ENCODE data around the gene ORM2.
"Not testable (repeated sequence)": the region's sequence is repeated elsewhere in the genome, so short reads cannot be mapped to it uniquely, and the experiment has no call there.

Gene ORM2

GRCh38 chr9:114327749-114328148, 1.9 kb upstream of the ORM2 start:
- no peak for TF ChIP-seq CTCF (IDR thresholded peaks at IDR 0.05; ENCODE audit: low read depth, low read length, missing control alignments)
- DNase-seq (ENCODE audit: low read depth): no peak
- in situ Hi-C loops (cut with HindIII; ENCODE audit: low sequenced_read_pairs): no loop called here
- no peak overlapping the region for H3K4me3 ChIP-seq (ENCODE audit: low read depth, low read length)

GRCh38 chr9:114328357-114328820, 1.3 kb upstream of the ORM2 start:
- DNase-seq (ENCODE audit: low read depth); H3K4me3 ChIP-seq (ENCODE audit: low read depth, low read length); in situ Hi-C loops (cut with HindIII; ENCODE audit: low sequenced_read_pairs): not testable (repeated sequence)

GRCh38 chr9:114328937-114329624, 588 bp upstream of the ORM2 start:
- in situ Hi-C loops (cut with HindIII; ENCODE audit: low sequenced_read_pairs); DNase-seq (ENCODE audit: low read depth); H3K4me3 ChIP-seq (ENCODE audit: low read depth, low read length): not testable (repeated sequence)

- TF ChIP-seq CTCF (IDR thresholded peaks at IDR 0.05; ENCODE audit: low read depth, low read length, missing control alignments): no peak
- in situ Hi-C loops (cut with HindIII; ENCODE audit: low sequenced_read_pairs): no loop called here
- DNase-seq (ENCODE audit: low read depth): no peak
- no peak overlapping the region for H3K4me3 ChIP-seq (ENCODE audit: low read depth, low read length)
These were observed 967 bp downstream of the ORM2 start for GRCh38 chr9:114330636-114331035.

GRCh38 chr9:114331229-114332195, 1.8 kb downstream of the ORM2 start:
- in situ Hi-C loops (cut with HindIII; ENCODE audit: low sequenced_read_pairs); DNase-seq (ENCODE audit: low read depth); H3K4me3 ChIP-seq (ENCODE audit: low read depth, low read length): not testable (repeated sequence)

GRCh38 chr9:114332474-114333040, 2.9 kb downstream of the ORM2 start:
- DNase-seq (ENCODE audit: low read depth); in situ Hi-C loops (cut with HindIII; ENCODE audit: low sequenced_read_pairs): not testable (repeated sequence)

GRCh38 chr9:114333718-114334117, 4.0 kb downstream of the ORM2 start:
- H3K4me3 ChIP-seq (ENCODE audit: low read depth, low read length); DNase-seq (ENCODE audit: low read depth); in situ Hi-C loops (cut with HindIII; ENCODE audit: low sequenced_read_pairs): not testable (repeated sequence)

More at GRCh38 chr9:114332474-114333040, 2.9 kb downstream of the ORM2 start:
- H3K4me3 ChIP-seq (ENCODE audit: low read depth, low read length): not testable (repeated sequence)

GRCh38 chr9:114334490-114334889, 4.8 kb downstream of the ORM2 start:
- TF ChIP-seq CTCF (IDR thresholded peaks at IDR 0.05; ENCODE audit: low read depth, low read length, missing control alignments): no peak
- no peak for DNase-seq (ENCODE audit: low read depth)
- in situ Hi-C loops (cut with HindIII; ENCODE audit: low sequenced_read_pairs): no loop called here
- H3K4me3 ChIP-seq (ENCODE audit: low read depth, low read length): no peak overlapping the region

- in situ Hi-C loops (cut with HindIII; ENCODE audit: low sequenced_read_pairs): no loop called here
- DNase-seq (ENCODE audit: low read depth): no peak
- no peak for TF ChIP-seq CTCF (IDR thresholded peaks at IDR 0.05; ENCODE audit: low read depth, low read length, missing control alignments)
- H3K4me3 ChIP-seq (ENCODE audit: low read depth, low read length): no peak overlapping the region
These were observed 6.1 kb downstream of the ORM2 start for GRCh38 chr9:114335745-114336144.
